Suppressor macrophage treated with lipopolysaccharide for 1 hour (primary cell): ENCODE data around the gene NAV2.

ENCODE experiments used
- DNase-seq, 3 donors: peaks; one replicate each; pipeline ENCODE4 v3.0.0-alpha.2; 2020 to 2022

NAV2 gene

GRCh38 chr11:19753451-19754106 lies 40.9 kb downstream of the NAV2 start:
- no peak for DNase-seq

- DNase-seq: no peak
These were observed 44.2 kb downstream of the NAV2 start for GRCh38 chr11:19756675-19757475.

GRCh38 chr11:19759389-19759788 lies 46.8 kb downstream of the NAV2 start:
- no peak for DNase-seq

GRCh38 chr11:19762266-19762665 lies 49.6 kb downstream of the NAV2 start:
- DNase-seq: no peak

GRCh38 chr11:19763330-19763729 lies 50.7 kb downstream of the NAV2 start:
- DNase-seq: no peak

- no peak for DNase-seq
These were observed 53.6 kb downstream of the NAV2 start for GRCh38 chr11:19766206-19766605.

- no peak for DNase-seq
These were observed 54.2 kb downstream of the NAV2 start for GRCh38 chr11:19766810-19767209.

GRCh38 chr11:19767627-19768151 lies 55.1 kb downstream of the NAV2 start:
- no peak for DNase-seq

- DNase-seq: no peak
These were observed 55.6 kb downstream of the NAV2 start for GRCh38 chr11:19768197-19768596.

- no peak for DNase-seq
These were observed 56.2 kb downstream of the NAV2 start for GRCh38 chr11:19768815-19769214.

GRCh38 chr11:19769820-19770219 lies 57.2 kb downstream of the NAV2 start:
- no peak for DNase-seq

GRCh38 chr11:19770277-19770676 lies 57.6 kb downstream of the NAV2 start:
- DNase-seq: no peak

GRCh38 chr11:19771463-19771862 lies 58.8 kb downstream of the NAV2 start:
- no peak for DNase-seq

- DNase-seq: peak; percentile 5 to 20 (median 14)
These were observed 59.8 kb downstream of the NAV2 start for GRCh38 chr11:19772480-19772879.

GRCh38 chr11:19774329-19774728 lies 61.7 kb downstream of the NAV2 start:
- DNase-seq: no peak

GRCh38 chr11:19774817-19775580 lies 62.4 kb downstream of the NAV2 start:
- DNase-seq: no peak

- no peak for DNase-seq
These were observed 63.0 kb downstream of the NAV2 start for GRCh38 chr11:19775622-19776021.

- DNase-seq: no peak
These were observed 64.4 kb downstream of the NAV2 start for GRCh38 chr11:19777039-19777376.

- DNase-seq: peak; percentile 16 to 45 (median 37)
These were observed 64.9 kb downstream of the NAV2 start for GRCh38 chr11:19777377-19778102.

GRCh38 chr11:19779740-19780139 lies 67.1 kb downstream of the NAV2 start:
- no peak for DNase-seq

- no peak for DNase-seq
These were observed 68.7 kb downstream of the NAV2 start for GRCh38 chr11:19781351-19781750.

GRCh38 chr11:19785265-19785664 lies 72.6 kb downstream of the NAV2 start:
- no peak for DNase-seq

- no peak for DNase-seq
These were observed 74.0 kb downstream of the NAV2 start for GRCh38 chr11:19786644-19787043.
